ENCODE measurements around the gene TPCN2. TPM values are rescaled to one million over a fixed set of nuclear protein-coding genes. Genes with fewer than 3 reads are reported as not detected.

TPCN2 gene
- polyA plus RNA-seq, 3 donors from 2014 or later, result 4.8 to 7.0 (median 5.0) TPM

GRCh38 chr11:69180726-69181125 is 132.0 kb downstream of the TPCN2 start:
- H3K4me1 Mint-ChIP-seq, result no peaks in the 10 kb centered on the region
- peaks cover 0 to 9% (median 4%) of the 10 kb centered on the region in 3 donors for H3K27me3 Mint-ChIP-seq (ENCODE audit: low read depth in 3 of 3)
- no peaks in the 10 kb centered on the region for H3K9me3 Mint-ChIP-seq
- H3K36me3 Mint-ChIP-seq, result no peaks in the 10 kb centered on the region
- DNase-seq, result no peak
- no peak overlapping the region for H3K4me3 Mint-ChIP-seq
- no peak overlapping the region for H3K27ac Mint-ChIP-seq

- H3K36me3 Mint-ChIP-seq, result no peaks in the 10 kb centered on the region
- H3K4me1 Mint-ChIP-seq, result no peaks in the 10 kb centered on the region
- H3K9me3 Mint-ChIP-seq, result no peaks in the 10 kb centered on the region
- H3K4me3 Mint-ChIP-seq, result no peak overlapping the region
- H3K27ac Mint-ChIP-seq, result no peak overlapping the region
- no peak for DNase-seq
- peaks cover 4 to 13% (median 4%) of the 10 kb centered on the region in 3 donors for H3K27me3 Mint-ChIP-seq (ENCODE audit: low read depth in 3 of 3)
Measured at GRCh38 chr11:69183613-69184012, 134.9 kb downstream of the TPCN2 start.

Other genes starting within 250 kb of the TPCN2 start
- gene CPT1A, start 207.0 kb upstream of the TPCN2 start, polyA plus RNA-seq, result 10 to 100 TPM in 1 of 3 donors, 1 to 10 TPM in 2; 6.4 to 20.3 (median 8.0) TPM
- 100 to 1,000 TPM in 2 of 3 donors, 10 to 100 TPM in 1; 94.3 to 145 (median 117) TPM for gene MRPL21, start 145.1 kb upstream of the TPCN2 start, polyA plus RNA-seq
- gene IGHMBP2, start 145.0 kb upstream of the TPCN2 start, polyA plus RNA-seq, result 1 to 10 TPM; 8.7 to 9.8 (median 8.9) TPM
- gene MRGPRD, start 67.9 kb upstream of the TPCN2 start, polyA plus RNA-seq, result not detected
- gene MRGPRF, start 35.7 kb upstream of the TPCN2 start, polyA plus RNA-seq, result not detected
- gene SMIM38, start 107.0 kb downstream of the TPCN2 start, polyA plus RNA-seq, result not detected
- gene MYEOV, start 245.2 kb downstream of the TPCN2 start, polyA plus RNA-seq, result not detected

All from immature natural killer cell (primary cell).